HCT116 (cell line): ENCODE measurements around the gene CTNNA1. TPM values are rescaled to one million over a fixed set of nuclear protein-coding genes. Genes with fewer than 3 reads are reported as not detected.

Experiments used
- ATAC-seq: fragments of 200-7000 bp; cut with Tn5 transposase; 2 replicates; pipeline ENCODE4 v1.9.1; 2020; ENCODE audit warnings: mild to moderate bottlenecking, moderate library complexity
- BruUV-seq: library from RNA; stranded (reverse); fragments of 400-500 nt; replicated peaks from 2 replicates; lab custom pipeline; 2021; lab: Mats Ljungman, UMichigan
- CTCF ChIA-PET: fragments of 300-600 bp; sonication (Branson Sonifier 250); formaldehyde crosslinking; loops from one replicate; lab custom pipeline; 2021; ENCODE audit warnings: antibody characterized with exemption; lab: Charles Lee
- POLR2A ChIA-PET: fragments of 300-600, 350-600 bp; sonication (Branson Sonifier 250); formaldehyde crosslinking; loops from one replicate; lab custom pipeline; 2021; ENCODE audit warnings: antibody characterized with exemption; lab: Charles Lee
- RAD21 ChIA-PET, 2 experiments: fragments of 300-600 bp; sonication (Branson Sonifier 250); formaldehyde crosslinking; loops; one replicate each; lab custom pipeline; 2023; ENCODE audit warnings: low total read pairs in 2 of 2; ENCODE audit not compliant: uncharacterized antibody in 2 of 2, unreplicated experiment in 2 of 2, low non-redundant PET in 1 of 2; lab: Charles Lee
- DNase-seq: peaks from one replicate; pipeline ENCODE4 v3.0.0-alpha.2; 2010; ENCODE audit warnings: low read depth, low spot score
- H2AFZ ChIP-seq: fragments of 200-600 bp; shearing (Covaris generic), sonication (generic); 2 replicates; pipeline ENCODE4 v1.6.1; 2017; ENCODE audit warnings: low read depth, mixed run types, mixed read lengths, antibody characterized with exemption, low read length; ENCODE audit not compliant: poor library complexity, severe bottlenecking
- H3K27ac ChIP-seq: 2 replicates; pipeline ENCODE4 v1.5.1; 2012; ENCODE audit warnings: low read depth, low read length
- H3K27me3 ChIP-seq: fragments of 200-600 bp; sonication (generic); 2 replicates; pipeline ENCODE4 v1.6.1; 2016; ENCODE audit warnings: mixed run types, low read length, mixed read lengths; ENCODE audit not compliant: insufficient read depth
- H3K36me3 ChIP-seq, 2 experiments: fragments of 200-500 bp in 1 of 2; fragments of 200-600 bp in 1 of 2; sonication (Bioruptor generic) in 1 of 2; sonication (generic) in 1 of 2; 2 replicates each; pipeline versions ENCODE4 v1.5.1 to v1.6.1; 2014 to 2016; ENCODE audit warnings: low read length in 2 of 2, inconsistent platforms in 1 of 2, mixed read lengths in 1 of 2, mixed run types in 1 of 2; ENCODE audit not compliant: insufficient read depth in 2 of 2, control insufficient read depth in 1 of 2
- H3K4me1 ChIP-seq, 2 experiments: fragments of 200-600 bp in 1 of 2; sonication (generic) in 1 of 2; 2 replicates each; pipeline versions ENCODE4 v1.5.1 to v1.6.1; 2012 to 2017; ENCODE audit warnings: low read length in 2 of 2, inconsistent platforms in 1 of 2, mild to moderate bottlenecking in 1 of 2, mixed read lengths in 1 of 2, mixed run types in 1 of 2, moderate library complexity in 1 of 2; ENCODE audit not compliant: insufficient read depth in 2 of 2, control insufficient read depth in 1 of 2
- H3K4me2 ChIP-seq: fragments of 200-600 bp; sonication (generic); 2 replicates; pipeline ENCODE4 v1.6.1; 2017; ENCODE audit warnings: mixed run types, low read length, mixed read lengths
- H3K4me3 ChIP-seq, 2 experiments: fragments of 200-600 bp in 1 of 2; sonication (generic) in 1 of 2; replicated peaks in 1 of 2; 2 replicates each; pipeline ENCODE4 v1.5.1; 2011 to 2016; ENCODE audit warnings: low read length in 2 of 2, control low read depth in 1 of 2, low read depth in 1 of 2, mild to moderate bottlenecking in 1 of 2, mixed read lengths in 1 of 2, mixed run types in 1 of 2
- H3K79me2 ChIP-seq: fragments of 200-600 bp; sonication (generic); 2 replicates; pipeline ENCODE4 v1.6.1; 2017; ENCODE audit warnings: mild to moderate bottlenecking, mixed run types, low read length, moderate library complexity, mixed read lengths; ENCODE audit not compliant: insufficient read depth
- H3K9ac ChIP-seq: fragments of 200-600 bp; sonication (generic); 2 replicates; pipeline ENCODE4 v1.6.1; 2016; ENCODE audit warnings: low read length, mixed read lengths
- H3K9me2 ChIP-seq: fragments of 200-600 bp; sonication (generic), shearing (Covaris generic); 2 replicates; pipeline ENCODE4 v1.6.1; 2017; ENCODE audit warnings: mixed run types, mild to moderate bottlenecking, moderate library complexity; ENCODE audit not compliant: insufficient read depth
- H3K9me3 ChIP-seq, 2 experiments: fragments of 200-500 bp in 1 of 2; fragments of 200-600 bp in 1 of 2; sonication (Bioruptor generic) in 1 of 2; sonication (generic) in 1 of 2; 2 replicates each; pipeline ENCODE4 v1.6.1; 2014 to 2017; ENCODE audit warnings: low read length in 2 of 2, mixed read lengths in 2 of 2, inconsistent platforms in 1 of 2, low read depth in 1 of 2, mild to moderate bottlenecking in 1 of 2, mixed run types in 1 of 2, moderate library complexity in 1 of 2; ENCODE audit not compliant: control insufficient read depth in 1 of 2, insufficient read depth in 1 of 2
- H4K20me1 ChIP-seq: fragments of 200-600 bp; sonication (generic), shearing (Covaris generic); 2 replicates; pipeline ENCODE4 v1.6.1; 2017; ENCODE audit warnings: mixed run types, mild to moderate bottlenecking, moderate library complexity; ENCODE audit not compliant: insufficient read depth
- CBX3 ChIP-seq: IDR thresholded peaks from 2 replicates; pipeline ENCODE4 v1.6.1; 2012; ENCODE audit warnings: low read depth
- EGR1 ChIP-seq: IDR thresholded peaks from 2 replicates; pipeline ENCODE4 v1.6.1; 2012; ENCODE audit warnings: low read depth
- ELF1 ChIP-seq: IDR thresholded peaks from 2 replicates; pipeline ENCODE4 v1.6.1; 2012; ENCODE audit warnings: low read depth, borderline replicate concordance
- EZH2 ChIP-seq: fragments of 200-600 bp; sonication (generic); IDR thresholded peaks from 2 replicates; pipeline ENCODE4 v1.6.1; 2017; ENCODE audit warnings: antibody characterized with exemption, mixed run types
- EZH2phosphoT487 ChIP-seq: fragments of 200-600 bp; IDR thresholded peaks from 2 replicates; pipeline ENCODE4 v1.6.1; 2018; ENCODE audit warnings: antibody characterized with exemption, borderline replicate concordance
- FOSL1 ChIP-seq: IDR thresholded peaks from 2 replicates; pipeline ENCODE4 v1.6.1; 2012; ENCODE audit warnings: low read depth
- JUND ChIP-seq: IDR thresholded peaks from 2 replicates; pipeline ENCODE4 v1.6.1; 2012
- POLR2A ChIP-seq: IDR thresholded peaks from 2 replicates; pipeline ENCODE4 v1.7.0; 2011; ENCODE audit warnings: borderline replicate concordance; ENCODE audit not compliant: insufficient read depth, insufficient read length; ENCODE audit errors: extremely low read depth
- POLR2AphosphoS5 ChIP-seq: IDR thresholded peaks from 2 replicates; pipeline ENCODE4 v1.6.1; 2011; ENCODE audit warnings: mild to moderate bottlenecking, low read depth, low read length, moderate library complexity
- RAD21 ChIP-seq: IDR thresholded peaks from 2 replicates; pipeline ENCODE4 v1.6.1; 2012; ENCODE audit warnings: low read depth, mild to moderate bottlenecking
- SIN3A ChIP-seq: IDR thresholded peaks from 2 replicates; pipeline ENCODE4 v1.6.1; 2012; ENCODE audit warnings: low read depth
- SP1 ChIP-seq: IDR thresholded peaks from 2 replicates; pipeline ENCODE4 v1.6.1; 2012; ENCODE audit warnings: low read depth
- TCF7L2 ChIP-seq: IDR thresholded peaks from 2 replicates; pipeline ENCODE4 v1.7.0; 2011; ENCODE audit warnings: borderline replicate concordance, inconsistent platforms; ENCODE audit not compliant: insufficient read depth, insufficient read length; ENCODE audit errors: extremely low read depth
- ZFX ChIP-seq: fragments of 450-650 bp; IDR thresholded peaks from 2 replicates; pipeline ENCODE4 v1.6.1; 2017
- ZNF274 ChIP-seq: fragments of 200-500 bp; sonication (Bioruptor generic); IDR thresholded peaks from 2 replicates; pipeline ENCODE4 v1.6.1; 2014; ENCODE audit warnings: mild to moderate bottlenecking, low read depth, low read length, inconsistent platforms
- intact Hi-C: fragments of 100-400 bp; cut with micrococcal nuclease; formaldehyde crosslinking; loops from 2 replicates; pipeline ENCODE4 v1.10.0; 2022
- total RNA-seq: library from RNA; stranded (reverse); gene quantifications from one replicate; pipeline ENCODE4 v1.2.1, GENCODE V29; 2021; ENCODE audit not compliant: unreplicated experiment
- TF ChIP-seq, protein P1 (sequence below), 3 experiments: fragments of 200-600 bp in 1 of 3; sonication (generic) in 1 of 3; IDR thresholded peaks in 2 of 3; conservative IDR thresholded peaks in 1 of 3; 2 replicates each; pipeline ENCODE4 v1.5.1; 2012 to 2017; ENCODE audit warnings: low read depth in 2 of 3, low read length in 2 of 3, antibody characterized with exemption in 1 of 3, borderline replicate concordance in 1 of 3, control low read depth in 1 of 3, mild to moderate bottlenecking in 1 of 3, mixed read lengths in 1 of 3, mixed run types in 1 of 3, moderate library complexity in 1 of 3; ENCODE audit not compliant: insufficient read depth in 1 of 3
- TF ChIP-seq, protein P2 (sequence below): IDR thresholded peaks from 2 replicates; pipeline ENCODE4 v1.6.1; 2011; ENCODE audit warnings: mild to moderate bottlenecking, low read length, moderate library complexity; ENCODE audit not compliant: insufficient replicate concordance; ENCODE audit errors: extremely low read depth
- TF ChIP-seq, protein P3 (sequence below): IDR thresholded peaks from 2 replicates; pipeline ENCODE4 v1.6.1; 2012

CTNNA1 gene
- total RNA-seq, 1 experiment from 2014 or later, result 313 TPM

DNA sequence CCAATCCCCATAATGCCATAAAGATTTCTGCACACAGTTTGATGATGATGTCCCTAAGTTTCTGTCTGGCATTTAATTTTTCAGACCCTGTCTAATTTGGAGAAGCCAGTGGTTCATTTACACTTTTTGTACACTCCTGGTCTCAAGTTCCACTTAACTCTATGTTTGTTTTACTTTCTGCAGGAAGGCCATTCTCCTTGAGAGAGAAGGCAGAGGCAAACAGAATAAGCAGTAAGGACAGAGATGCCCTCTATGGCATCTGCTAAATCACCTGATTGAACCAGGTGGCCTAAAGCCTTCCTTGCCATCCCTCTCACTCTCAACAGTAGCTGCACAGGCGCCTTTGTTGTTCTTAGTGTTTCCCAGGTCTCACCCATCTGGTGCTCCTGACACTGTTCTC lies 208.0 kb downstream of the CTNNA1 start:
- POLR2A ChIA-PET, result no interaction called here
- Histone ChIP-seq H3K9ac (no peak overlapping the region), H3K79me2 (no peaks in the 10 kb centered on the region), H3K4me2 (no peak overlapping the region), H3K4me1 (peaks cover 0 to 6% of the 10 kb centered on the region in 2 experiments; a peak in 1 of 4 replicates), H3K27me3 (no peaks in the 10 kb centered on the region), H3K9me3 (no peaks in the 10 kb centered on the region), H3K27ac (no peak overlapping the region), H3K9me2 (no peaks in the 10 kb centered on the region), H2AFZ (no peak overlapping the region), H3K4me3 (no peak overlapping the region), H4K20me1 (no peaks in the 10 kb centered on the region), H3K36me3 (no peaks in the 10 kb centered on the region)
- CTCF ChIA-PET, result no interaction called here
- no TSS peak for BruUV-seq
- no peak for ATAC-seq
- intact Hi-C loops, result no loop called here
- TF ChIP-seq ELF1, result no peak
- no peak for TF ChIP-seq TCF7L2
- TF ChIP-seq CBX3, result no peak
- TF ChIP-seq SIN3A, result no peak
- TF ChIP-seq, protein P1, sequence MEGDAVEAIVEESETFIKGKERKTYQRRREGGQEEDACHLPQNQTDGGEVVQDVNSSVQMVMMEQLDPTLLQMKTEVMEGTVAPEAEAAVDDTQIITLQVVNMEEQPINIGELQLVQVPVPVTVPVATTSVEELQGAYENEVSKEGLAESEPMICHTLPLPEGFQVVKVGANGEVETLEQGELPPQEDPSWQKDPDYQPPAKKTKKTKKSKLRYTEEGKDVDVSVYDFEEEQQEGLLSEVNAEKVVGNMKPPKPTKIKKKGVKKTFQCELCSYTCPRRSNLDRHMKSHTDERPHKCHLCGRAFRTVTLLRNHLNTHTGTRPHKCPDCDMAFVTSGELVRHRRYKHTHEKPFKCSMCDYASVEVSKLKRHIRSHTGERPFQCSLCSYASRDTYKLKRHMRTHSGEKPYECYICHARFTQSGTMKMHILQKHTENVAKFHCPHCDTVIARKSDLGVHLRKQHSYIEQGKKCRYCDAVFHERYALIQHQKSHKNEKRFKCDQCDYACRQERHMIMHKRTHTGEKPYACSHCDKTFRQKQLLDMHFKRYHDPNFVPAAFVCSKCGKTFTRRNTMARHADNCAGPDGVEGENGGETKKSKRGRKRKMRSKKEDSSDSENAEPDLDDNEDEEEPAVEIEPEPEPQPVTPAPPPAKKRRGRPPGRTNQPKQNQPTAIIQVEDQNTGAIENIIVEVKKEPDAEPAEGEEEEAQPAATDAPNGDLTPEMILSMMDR (IDR thresholded peaks at IDR 0.05 in 2 of 3, conservative IDR thresholded peaks at IDR 0.05 in 1 of 3; ENCODE audit: borderline replicate concordance in 1 of 3, insufficient read depth in 1 of 3, low read depth in 2 of 3, low read length in 2 of 3), result no peak
- TF ChIP-seq FOSL1, result no peak
- TF ChIP-seq, protein P2, sequence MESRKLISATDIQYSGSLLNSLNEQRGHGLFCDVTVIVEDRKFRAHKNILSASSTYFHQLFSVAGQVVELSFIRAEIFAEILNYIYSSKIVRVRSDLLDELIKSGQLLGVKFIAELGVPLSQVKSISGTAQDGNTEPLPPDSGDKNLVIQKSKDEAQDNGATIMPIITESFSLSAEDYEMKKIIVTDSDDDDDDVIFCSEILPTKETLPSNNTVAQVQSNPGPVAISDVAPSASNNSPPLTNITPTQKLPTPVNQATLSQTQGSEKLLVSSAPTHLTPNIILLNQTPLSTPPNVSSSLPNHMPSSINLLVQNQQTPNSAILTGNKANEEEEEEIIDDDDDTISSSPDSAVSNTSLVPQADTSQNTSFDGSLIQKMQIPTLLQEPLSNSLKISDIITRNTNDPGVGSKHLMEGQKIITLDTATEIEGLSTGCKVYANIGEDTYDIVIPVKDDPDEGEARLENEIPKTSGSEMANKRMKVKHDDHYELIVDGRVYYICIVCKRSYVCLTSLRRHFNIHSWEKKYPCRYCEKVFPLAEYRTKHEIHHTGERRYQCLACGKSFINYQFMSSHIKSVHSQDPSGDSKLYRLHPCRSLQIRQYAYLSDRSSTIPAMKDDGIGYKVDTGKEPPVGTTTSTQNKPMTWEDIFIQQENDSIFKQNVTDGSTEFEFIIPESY, result no peak
- no peak for TF ChIP-seq RAD21
- no peak for TF ChIP-seq POLR2A
- TF ChIP-seq POLR2AphosphoS5, result no peak
- TF ChIP-seq EZH2phosphoT487, result no peak
- TF ChIP-seq EZH2, result no peak
- TF ChIP-seq EGR1, result no peak
- TF ChIP-seq JUND, result no peak
- TF ChIP-seq, protein P3, sequence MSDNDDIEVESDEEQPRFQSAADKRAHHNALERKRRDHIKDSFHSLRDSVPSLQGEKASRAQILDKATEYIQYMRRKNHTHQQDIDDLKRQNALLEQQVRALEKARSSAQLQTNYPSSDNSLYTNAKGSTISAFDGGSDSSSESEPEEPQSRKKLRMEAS, result no peak
- TF ChIP-seq SP1, result no peak
- TF ChIP-seq ZNF274, result no peak
- no peak for TF ChIP-seq ZFX
- RAD21 ChIA-PET, result interaction anchor here in 1 of 2 experiments (0.7 kb wide), 1 partner anchor 445 kb away, joined by 4 read pairs; no protein-coding TSS in a partner anchor
- no peak for DNase-seq
